Skeletal muscle tissue (tissue), 4 donors: Measurements from ENCODE around the gene STARD13. TPM values are rescaled to one million over a fixed set of nuclear protein-coding genes. Genes with fewer than 3 reads are reported as not detected.

Experiments
- H3K27ac ChIP-seq: one replicate; pipeline ENCODE4 v1.7.0; 2013; ENCODE audit warnings: mild to moderate bottlenecking, low read depth, low read length, inconsistent platforms
- H3K27me3 ChIP-seq, 3 donors: one replicate each; pipeline ENCODE4 v1.7.0; 2013; ENCODE audit warnings: low read length in 3 of 3; ENCODE audit not compliant: control insufficient read depth in 3 of 3, insufficient read depth in 3 of 3
- H3K36me3 ChIP-seq, 3 donors: one replicate each; pipeline ENCODE4 v1.7.0; 2013; ENCODE audit warnings: low read length in 3 of 3; ENCODE audit not compliant: control insufficient read depth in 3 of 3, insufficient read depth in 3 of 3
- H3K4me1 ChIP-seq, 3 donors: one replicate each; pipeline ENCODE4 v1.7.0; 2013; ENCODE audit warnings: low read length in 3 of 3, mild to moderate bottlenecking in 3 of 3; ENCODE audit not compliant: control insufficient read depth in 3 of 3, insufficient read depth in 3 of 3
- H3K4me3 ChIP-seq, 3 donors: one replicate each; pipeline ENCODE4 v1.7.0; 2013; ENCODE audit warnings: low read length in 3 of 3
- H3K9ac ChIP-seq, 3 donors: one replicate each; pipeline ENCODE4 v1.7.0; 2013; ENCODE audit warnings: low read length in 3 of 3, mild to moderate bottlenecking in 3 of 3, moderate library complexity in 2 of 3, low read depth in 1 of 3
- H3K9me3 ChIP-seq, 3 donors: one replicate each; pipeline ENCODE4 v1.7.0; 2013; ENCODE audit warnings: low read length in 3 of 3; ENCODE audit not compliant: control insufficient read depth in 3 of 3
- total RNA-seq: library from RNA; depleted of rRNA; stranded (reverse); fragments of >200 nt; gene quantifications from one replicate; pipeline ENCODE4 v1.2.3, GENCODE V29; 2014
- donor health status: Osteomylitis.

STARD13 gene
- total RNA-seq, 1 donor from 2014 or later = 30.3 TPM

DNA sequence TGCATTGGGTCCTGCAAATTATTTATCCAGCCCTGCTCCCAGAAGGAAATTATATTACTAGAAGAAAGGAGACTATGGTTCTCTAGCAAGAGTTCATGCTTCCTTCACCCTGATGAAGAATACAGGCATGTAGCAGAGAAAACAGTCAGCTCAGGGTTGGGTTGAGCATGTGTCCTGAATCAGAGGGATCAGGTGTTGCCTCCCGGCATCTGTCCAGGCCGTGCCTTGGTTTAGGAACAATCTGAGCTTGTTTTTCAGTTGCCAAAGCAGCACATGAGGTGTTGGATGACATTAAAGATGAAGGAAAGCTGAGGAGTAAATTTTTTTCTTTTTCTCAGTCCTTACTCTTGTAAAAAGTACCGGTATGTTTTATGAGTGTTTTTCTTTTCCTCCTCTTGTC, 207.3 kb downstream of the STARD13 start:
- no peak overlapping the region for H3K9ac ChIP-seq
- no peaks in the 10 kb centered on the region for H3K4me1 ChIP-seq
- H3K27ac ChIP-seq = no peak overlapping the region
- no peaks in the 10 kb centered on the region for H3K27me3 ChIP-seq
- no peak overlapping the region for H3K4me3 ChIP-seq
- no peaks in the 10 kb centered on the region for H3K9me3 ChIP-seq
- no peaks in the 10 kb centered on the region for H3K36me3 ChIP-seq

DNA sequence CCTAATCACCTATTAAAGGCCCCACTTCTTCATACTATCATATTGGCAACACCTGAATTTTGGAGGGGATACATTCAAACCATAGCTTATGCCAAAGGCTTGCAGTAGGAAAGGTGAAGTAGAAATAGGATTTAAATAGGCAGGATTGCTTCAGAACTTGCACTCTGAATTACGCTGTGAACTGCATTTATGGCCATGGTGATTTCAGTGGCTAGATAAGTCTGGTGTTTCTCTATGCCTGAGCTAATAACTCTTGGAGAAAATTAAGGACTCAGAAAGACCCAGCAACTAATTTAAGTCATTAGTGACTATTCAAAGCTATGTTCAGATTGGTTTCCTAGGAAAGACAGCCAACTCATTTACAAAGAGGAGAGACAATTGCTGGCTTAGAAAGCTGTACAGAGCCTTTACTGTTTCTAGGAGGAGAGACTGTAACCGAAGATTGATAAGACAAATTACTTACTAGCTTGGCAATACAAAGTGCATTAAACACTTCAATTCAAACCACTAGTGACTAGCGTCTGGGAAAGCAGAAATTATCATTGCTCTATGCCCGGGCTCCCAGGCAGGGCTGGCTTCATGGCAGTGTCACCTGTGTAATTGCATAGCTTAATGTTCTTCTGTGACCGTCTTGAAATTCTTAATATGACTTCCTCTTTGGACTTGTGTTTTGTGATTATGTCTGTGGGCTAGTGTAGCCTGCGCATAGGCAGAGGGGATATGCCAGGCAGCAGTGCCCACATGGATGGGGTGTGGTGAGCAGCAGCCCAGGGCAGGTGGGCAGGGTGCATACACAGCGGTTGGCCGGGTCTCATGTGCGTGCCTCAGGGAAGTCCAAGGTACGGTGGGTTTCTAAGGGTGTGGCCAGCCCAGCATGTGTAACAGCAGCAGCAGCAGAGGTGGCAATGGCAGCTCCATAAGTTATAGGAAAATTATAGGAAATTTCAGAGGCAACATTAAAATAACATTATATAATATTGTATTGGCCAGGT, 209.3 kb downstream of the STARD13 start:
- Histone ChIP-seq H3K27me3 (no peaks in the 10 kb centered on the region), H3K36me3 (no peaks in the 10 kb centered on the region), H3K27ac (no peak overlapping the region), H3K9ac (no peak overlapping the region), H3K4me3 (no peak overlapping the region), H3K4me1 (no peaks in the 10 kb centered on the region), H3K9me3 (no peaks in the 10 kb centered on the region)

GRCh38 chr13:33073338-33073737, 212.2 kb downstream of the STARD13 start:
- H3K4me3 ChIP-seq = no peak overlapping the region
- H3K9ac ChIP-seq = no peak overlapping the region
- no peaks in the 10 kb centered on the region for H3K4me1 ChIP-seq
- H3K27ac ChIP-seq = no peak overlapping the region
- no peaks in the 10 kb centered on the region for H3K9me3 ChIP-seq
- no peaks in the 10 kb centered on the region for H3K27me3 ChIP-seq
- no peaks in the 10 kb centered on the region for H3K36me3 ChIP-seq

DNA sequence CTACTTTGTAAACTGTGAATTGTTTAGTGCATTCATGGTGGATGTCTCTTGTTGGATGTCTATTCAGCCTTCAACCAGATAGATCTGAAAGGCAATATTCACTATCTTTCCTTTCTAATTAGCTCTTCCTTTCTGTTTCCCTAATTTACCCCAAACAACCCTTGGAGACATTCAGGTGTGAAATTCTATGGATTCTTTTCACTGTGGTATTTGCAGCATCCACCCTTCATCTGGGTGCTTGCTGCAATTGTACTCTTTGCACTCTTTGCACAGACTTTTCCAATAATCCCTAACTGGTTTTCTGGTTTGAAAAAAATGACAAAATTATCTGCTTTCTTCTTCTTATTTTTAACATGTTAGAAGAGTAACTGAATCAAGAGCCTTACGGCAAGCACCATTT, 212.8 kb downstream of the STARD13 start:
- Histone ChIP-seq H3K4me1 (no peaks in the 10 kb centered on the region), H3K36me3 (no peaks in the 10 kb centered on the region), H3K4me3 (no peak overlapping the region), H3K9me3 (no peaks in the 10 kb centered on the region), H3K9ac (no peak overlapping the region), H3K27me3 (no peaks in the 10 kb centered on the region), H3K27ac (no peak overlapping the region)

DNA sequence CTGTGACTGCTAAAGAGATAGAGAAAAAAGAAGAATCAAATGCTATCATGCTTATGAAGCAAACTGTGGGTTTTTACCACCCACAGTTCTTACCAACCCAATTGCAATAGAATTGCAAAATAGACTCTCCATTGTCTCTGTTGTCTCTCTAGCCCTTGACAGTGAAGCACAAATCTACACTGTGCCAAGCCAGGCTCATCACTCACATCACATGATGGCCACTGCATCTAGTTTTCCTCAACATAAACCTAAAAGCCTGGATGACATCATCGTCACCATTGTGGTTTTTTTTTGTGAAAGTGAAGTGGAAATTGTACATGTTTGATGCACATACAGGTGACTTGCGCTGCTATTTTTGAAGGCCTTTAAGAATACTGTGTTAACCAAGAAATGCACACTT, 213.3 kb downstream of the STARD13 start:
- Histone ChIP-seq H3K9me3 (no peaks in the 10 kb centered on the region), H3K4me3 (no peak overlapping the region), H3K4me1 (no peaks in the 10 kb centered on the region), H3K36me3 (no peaks in the 10 kb centered on the region), H3K27ac (no peak overlapping the region), H3K27me3 (no peaks in the 10 kb centered on the region), H3K9ac (no peak overlapping the region)

- Histone ChIP-seq H3K4me1 (no peaks in the 10 kb centered on the region), H3K9me3 (no peaks in the 10 kb centered on the region), H3K27me3 (no peaks in the 10 kb centered on the region), H3K9ac (no peak overlapping the region), H3K27ac (no peak overlapping the region), H3K4me3 (no peak overlapping the region), H3K36me3 (no peaks in the 10 kb centered on the region)
Measured at GRCh38 chr13:33070713-33071112, 214.8 kb downstream of the STARD13 start.

GRCh38 chr13:33069365-33069764, 216.2 kb downstream of the STARD13 start:
- Histone ChIP-seq H3K27ac (no peak overlapping the region), H3K36me3 (no peaks in the 10 kb centered on the region), H3K4me3 (no peak overlapping the region), H3K9me3 (no peaks in the 10 kb centered on the region), H3K4me1 (no peaks in the 10 kb centered on the region), H3K27me3 (no peaks in the 10 kb centered on the region), H3K9ac (no peak overlapping the region)

GRCh38 chr13:33066329-33066728, 219.2 kb downstream of the STARD13 start:
- Histone ChIP-seq H3K27me3 (no peaks in the 10 kb centered on the region), H3K27ac (no peak overlapping the region), H3K9me3 (no peaks in the 10 kb centered on the region), H3K36me3 (no peaks in the 10 kb centered on the region), H3K4me1 (no peaks in the 10 kb centered on the region), H3K9ac (no peak overlapping the region), H3K4me3 (no peak overlapping the region)

- Histone ChIP-seq H3K9ac (no peak overlapping the region), H3K27ac (no peak overlapping the region), H3K9me3 (peaks cover 0 to 2% (median 0%) of the 10 kb centered on the region in 3 donors), H3K27me3 (no peaks in the 10 kb centered on the region), H3K4me1 (peaks cover 0 to 11% (median 6%) of the 10 kb centered on the region in 3 donors), H3K4me3 (no peak overlapping the region), H3K36me3 (peaks cover 0 to 2% (median 0%) of the 10 kb centered on the region in 3 donors)
Measured at GRCh38 chr13:33060815-33061214, 224.7 kb downstream of the STARD13 start.

GRCh38 chr13:33058776-33059327, 226.7 kb downstream of the STARD13 start:
- Histone ChIP-seq H3K27me3 (no peaks in the 10 kb centered on the region), H3K9me3 (peaks cover 0 to 2% (median 0%) of the 10 kb centered on the region in 3 donors), H3K27ac (no peak overlapping the region), H3K4me3 (no peak overlapping the region), H3K36me3 (peaks cover 0 to 2% (median 0%) of the 10 kb centered on the region in 3 donors), H3K4me1 (peaks cover 0 to 11% (median 6%) of the 10 kb centered on the region in 3 donors), H3K9ac (no peak overlapping the region)
